HuH-7 (cell line): ENCODE measurements around the gene HUS1B.

ENCODE experiments used
- DNase-seq: peaks from one replicate; pipeline ENCODE4 v3.0.0; 2011; ENCODE audit warnings: low spot score

HUS1B gene

DNA sequence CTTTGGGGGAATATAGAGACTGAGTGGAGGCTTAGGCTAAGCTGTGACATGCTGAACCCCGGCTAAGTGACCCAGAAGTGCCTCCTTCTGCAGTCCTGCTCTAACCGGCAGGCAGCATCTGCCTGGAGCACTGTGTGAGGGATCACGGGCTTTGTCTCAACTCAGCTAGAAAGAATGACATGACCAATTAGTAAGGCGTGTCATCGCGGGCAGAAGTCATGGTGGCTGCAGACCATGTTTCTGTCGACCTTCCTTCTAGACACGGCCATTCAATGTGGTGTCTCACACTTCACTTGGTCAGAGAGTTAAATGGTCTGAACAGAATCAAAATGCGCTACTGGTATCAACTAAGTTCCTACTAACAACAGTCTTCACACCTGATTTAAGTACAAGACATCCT, 35.0 kb downstream of the HUS1B start:
- DNase-seq, result no peak

DNA sequence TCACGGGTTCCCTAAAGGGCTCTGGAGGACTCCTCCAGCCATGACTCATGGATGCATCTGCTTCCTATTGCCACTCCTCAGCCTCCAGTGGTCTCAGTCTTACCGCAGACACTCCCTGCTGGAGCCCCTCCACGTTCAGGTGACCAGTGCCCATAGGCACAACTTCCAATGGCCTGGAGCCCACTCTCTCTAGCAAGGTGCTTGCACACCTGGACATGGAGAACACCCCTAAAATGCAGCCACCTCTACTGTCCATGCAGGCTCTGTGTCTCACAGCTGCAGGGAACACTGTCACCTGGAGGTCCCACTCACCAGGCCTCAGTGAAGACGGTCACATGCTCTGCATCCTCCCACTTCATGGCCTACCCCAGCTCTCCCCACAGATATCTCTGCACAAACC, 36.0 kb downstream of the HUS1B start:
- no peak for DNase-seq

DNA sequence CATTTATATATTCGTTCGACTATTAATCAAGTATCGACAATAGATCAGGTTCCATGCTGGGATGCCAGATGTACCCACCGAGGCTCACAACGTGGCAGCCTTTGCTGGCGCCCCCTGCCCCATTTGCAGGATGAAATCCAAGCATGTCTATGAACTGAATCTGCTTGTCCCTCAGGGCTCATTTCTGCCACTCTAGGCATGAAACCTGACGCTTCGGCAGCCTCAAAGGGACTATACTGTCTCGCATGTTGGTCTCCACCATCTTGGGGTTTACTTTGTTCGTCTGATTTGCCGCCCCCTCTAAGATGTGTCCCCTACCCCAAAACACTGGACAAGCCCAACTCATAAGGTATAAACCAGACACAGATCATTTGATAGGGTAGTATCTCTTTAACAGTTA, 36.7 kb downstream of the HUS1B start:
- DNase-seq, result no peak

DNA sequence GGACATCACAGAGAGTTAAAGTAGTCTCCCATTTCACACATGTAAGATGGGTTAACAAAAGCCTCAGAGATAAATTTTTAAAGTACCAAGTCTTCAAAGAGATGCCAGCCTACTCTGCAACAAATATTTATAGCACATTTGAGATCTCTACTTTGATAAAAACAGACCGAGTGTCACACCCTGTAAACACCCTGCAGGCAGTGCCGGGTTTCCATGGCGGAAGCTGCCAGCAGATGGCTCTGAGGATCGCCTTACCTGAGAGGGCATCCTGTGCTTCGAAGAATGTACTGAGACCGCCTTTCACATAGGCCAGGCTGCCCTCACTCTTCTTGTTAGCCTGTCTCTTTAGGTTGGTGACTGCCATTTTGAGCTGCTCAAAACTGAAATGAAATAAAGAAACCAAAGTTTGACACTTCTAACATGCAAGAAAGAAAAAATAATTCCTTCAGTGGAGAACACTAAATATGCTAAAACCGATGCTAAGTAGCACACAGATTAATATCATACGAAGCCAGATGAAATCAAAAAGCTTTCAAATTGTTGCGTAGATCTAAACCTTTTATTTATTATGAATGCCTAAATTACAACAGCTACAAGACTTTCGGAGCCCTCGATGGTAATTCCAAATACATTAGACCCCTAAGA, 39.3 kb downstream of the HUS1B start:
- no peak for DNase-seq

DNA sequence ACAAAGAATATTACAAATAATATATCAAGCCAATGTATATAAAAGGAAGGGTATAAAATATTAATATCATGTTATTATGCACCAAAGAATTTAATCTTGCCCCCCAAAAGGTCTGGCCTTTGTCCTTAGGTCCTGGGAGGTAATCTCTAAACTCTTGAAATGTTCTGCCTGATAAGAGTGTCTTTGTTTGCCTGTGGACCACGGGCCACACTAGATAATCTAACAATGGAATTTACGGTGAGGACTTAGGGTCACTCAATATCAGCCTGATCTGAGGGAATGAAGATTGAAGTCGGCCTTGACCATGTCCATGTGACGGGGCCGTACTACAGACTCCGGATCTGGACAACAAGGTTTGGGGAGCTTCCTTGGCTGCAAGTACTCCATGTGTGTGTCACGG, 42.9 kb downstream of the HUS1B start:
- no peak for DNase-seq

DNA sequence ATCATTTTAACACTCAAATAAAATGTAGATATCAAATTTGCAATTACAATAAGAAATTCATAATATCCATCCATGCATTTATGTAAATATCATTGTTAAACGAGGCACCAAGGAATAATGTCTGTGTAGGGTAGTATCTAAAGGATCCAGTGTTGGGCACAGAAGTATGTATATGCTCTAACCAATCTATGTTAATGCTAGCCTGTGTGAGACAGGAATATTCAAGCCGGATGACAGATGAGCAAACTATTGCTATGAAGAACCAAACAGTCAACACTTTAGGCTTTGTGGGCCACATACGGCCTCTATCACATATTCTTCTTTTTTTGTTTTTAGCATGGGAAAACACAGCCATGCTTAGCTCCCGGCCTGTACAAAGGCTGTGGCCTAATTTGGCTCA, 45.0 kb downstream of the HUS1B start:
- no peak for DNase-seq

DNA sequence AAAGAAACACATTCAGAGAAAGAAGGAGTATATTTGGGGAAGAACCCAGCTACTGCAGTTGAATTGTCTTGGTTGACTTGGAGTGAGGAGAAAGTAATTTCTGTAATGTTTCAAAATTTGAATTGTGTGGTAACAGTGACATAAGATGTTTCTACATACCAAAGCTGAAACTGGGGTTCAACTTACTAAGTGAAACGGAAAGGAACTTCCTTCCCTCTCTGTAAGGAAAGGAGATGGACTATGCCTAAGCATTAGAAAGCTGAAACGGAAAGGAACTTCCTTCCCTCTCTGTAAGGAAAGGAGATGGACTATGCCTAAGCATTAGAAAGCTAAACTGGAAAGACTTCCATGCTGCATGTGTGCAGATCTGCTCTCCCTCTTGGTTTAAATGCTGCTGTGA, 46.0 kb downstream of the HUS1B start:
- DNase-seq, result no peak

DNA sequence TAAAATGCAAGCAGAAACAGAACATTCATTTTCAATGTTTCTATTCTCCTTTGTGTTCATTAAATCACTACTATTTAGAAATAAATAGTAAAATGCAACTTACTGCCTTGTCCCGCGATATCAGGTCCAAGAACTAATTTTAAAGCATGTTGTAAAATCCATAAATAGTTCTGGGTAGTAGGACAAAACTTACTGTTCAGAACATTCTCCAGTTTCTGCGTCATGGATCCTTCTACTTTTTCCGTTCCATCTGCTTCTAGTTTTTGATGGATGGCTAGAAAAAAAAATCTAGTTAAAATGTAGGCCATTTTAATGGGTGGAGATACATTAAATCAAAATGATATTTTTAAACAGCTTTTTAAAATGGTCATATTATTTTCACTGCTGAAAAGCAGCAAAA, 47.0 kb downstream of the HUS1B start:
- no peak for DNase-seq

DNA sequence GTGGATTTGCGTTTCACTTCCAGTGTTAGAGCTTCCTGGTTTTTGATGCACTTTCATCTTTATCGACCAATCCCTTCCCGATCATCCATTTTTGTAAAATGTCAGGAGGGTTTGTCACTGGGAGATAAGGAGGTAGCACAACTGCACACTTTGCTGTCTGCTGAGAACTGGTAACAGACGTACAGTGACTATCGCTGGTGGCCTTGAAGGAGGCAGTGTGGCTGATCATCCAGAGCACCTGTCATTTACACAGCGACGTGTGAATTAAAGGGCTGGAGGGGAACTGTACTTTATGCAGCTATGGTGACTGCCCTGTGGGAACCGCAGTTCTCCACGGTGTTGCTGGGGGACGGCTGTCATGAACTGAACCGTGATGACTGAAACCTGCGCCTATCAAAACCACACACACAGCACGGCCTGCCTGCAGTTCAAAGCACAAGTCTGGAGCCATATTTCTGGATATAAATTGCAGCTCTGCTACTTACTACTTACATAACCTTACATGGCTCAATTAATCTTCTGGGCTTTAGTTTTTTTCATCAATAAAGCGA, 50.0 kb downstream of the HUS1B start:
- DNase-seq, result no peak
